HCT116 (cell line): ENCODE data around the gene CRCP. TPM values are rescaled to one million over a fixed set of nuclear protein-coding genes. Genes with fewer than 3 reads are reported as not detected.
"Not testable (repeated sequence)": the region's sequence is repeated elsewhere in the genome, so short reads cannot be mapped to it uniquely, and the experiment has no call there.

Experiments used
- ATAC-seq: fragments of 200-7000 bp; cut with Tn5 transposase; 2 replicates; pipeline ENCODE4 v1.9.1; 2020; ENCODE audit warnings: mild to moderate bottlenecking, moderate library complexity
- BruUV-seq: library from RNA; stranded (reverse); fragments of 400-500 nt; replicated peaks from 2 replicates; lab custom pipeline; 2021; lab: Mats Ljungman, UMichigan
- CTCF ChIA-PET: fragments of 300-600 bp; sonication (Branson Sonifier 250); formaldehyde crosslinking; loops from one replicate; lab custom pipeline; 2021; ENCODE audit warnings: antibody characterized with exemption; lab: Charles Lee
- POLR2A ChIA-PET: fragments of 300-600, 350-600 bp; sonication (Branson Sonifier 250); formaldehyde crosslinking; loops from one replicate; lab custom pipeline; 2021; ENCODE audit warnings: antibody characterized with exemption; lab: Charles Lee
- RAD21 ChIA-PET, 2 experiments: fragments of 300-600 bp; sonication (Branson Sonifier 250); formaldehyde crosslinking; loops; one replicate each; lab custom pipeline; 2023; ENCODE audit warnings: low total read pairs in 2 of 2; ENCODE audit not compliant: uncharacterized antibody in 2 of 2, unreplicated experiment in 2 of 2, low non-redundant PET in 1 of 2; lab: Charles Lee
- DNase-seq: peaks from one replicate; pipeline ENCODE4 v3.0.0-alpha.2; 2010; ENCODE audit warnings: low read depth, low spot score
- H2AFZ ChIP-seq: fragments of 200-600 bp; shearing (Covaris generic), sonication (generic); 2 replicates; pipeline ENCODE4 v1.6.1; 2017; ENCODE audit warnings: low read depth, mixed run types, mixed read lengths, antibody characterized with exemption, low read length; ENCODE audit not compliant: poor library complexity, severe bottlenecking
- H3K27ac ChIP-seq: 2 replicates; pipeline ENCODE4 v1.5.1; 2012; ENCODE audit warnings: low read depth, low read length
- H3K27me3 ChIP-seq: fragments of 200-600 bp; sonication (generic); 2 replicates; pipeline ENCODE4 v1.6.1; 2016; ENCODE audit warnings: mixed run types, low read length, mixed read lengths; ENCODE audit not compliant: insufficient read depth
- H3K36me3 ChIP-seq, 2 experiments: fragments of 200-500 bp in 1 of 2; fragments of 200-600 bp in 1 of 2; sonication (Bioruptor generic) in 1 of 2; sonication (generic) in 1 of 2; 2 replicates each; pipeline versions ENCODE4 v1.5.1 to v1.6.1; 2014 to 2016; ENCODE audit warnings: low read length in 2 of 2, inconsistent platforms in 1 of 2, mixed read lengths in 1 of 2, mixed run types in 1 of 2; ENCODE audit not compliant: insufficient read depth in 2 of 2, control insufficient read depth in 1 of 2
- H3K4me1 ChIP-seq, 2 experiments: fragments of 200-600 bp in 1 of 2; sonication (generic) in 1 of 2; 2 replicates each; pipeline versions ENCODE4 v1.5.1 to v1.6.1; 2012 to 2017; ENCODE audit warnings: low read length in 2 of 2, inconsistent platforms in 1 of 2, mild to moderate bottlenecking in 1 of 2, mixed read lengths in 1 of 2, mixed run types in 1 of 2, moderate library complexity in 1 of 2; ENCODE audit not compliant: insufficient read depth in 2 of 2, control insufficient read depth in 1 of 2
- H3K4me2 ChIP-seq: fragments of 200-600 bp; sonication (generic); 2 replicates; pipeline ENCODE4 v1.6.1; 2017; ENCODE audit warnings: mixed run types, low read length, mixed read lengths
- H3K4me3 ChIP-seq, 2 experiments: fragments of 200-600 bp in 1 of 2; sonication (generic) in 1 of 2; replicated peaks in 1 of 2; 2 replicates each; pipeline ENCODE4 v1.5.1; 2011 to 2016; ENCODE audit warnings: low read length in 2 of 2, control low read depth in 1 of 2, low read depth in 1 of 2, mild to moderate bottlenecking in 1 of 2, mixed read lengths in 1 of 2, mixed run types in 1 of 2
- H3K79me2 ChIP-seq: fragments of 200-600 bp; sonication (generic); 2 replicates; pipeline ENCODE4 v1.6.1; 2017; ENCODE audit warnings: mild to moderate bottlenecking, mixed run types, low read length, moderate library complexity, mixed read lengths; ENCODE audit not compliant: insufficient read depth
- H3K9ac ChIP-seq: fragments of 200-600 bp; sonication (generic); 2 replicates; pipeline ENCODE4 v1.6.1; 2016; ENCODE audit warnings: low read length, mixed read lengths
- H3K9me2 ChIP-seq: fragments of 200-600 bp; sonication (generic), shearing (Covaris generic); 2 replicates; pipeline ENCODE4 v1.6.1; 2017; ENCODE audit warnings: mixed run types, mild to moderate bottlenecking, moderate library complexity; ENCODE audit not compliant: insufficient read depth
- H3K9me3 ChIP-seq, 2 experiments: fragments of 200-500 bp in 1 of 2; fragments of 200-600 bp in 1 of 2; sonication (Bioruptor generic) in 1 of 2; sonication (generic) in 1 of 2; 2 replicates each; pipeline ENCODE4 v1.6.1; 2014 to 2017; ENCODE audit warnings: low read length in 2 of 2, mixed read lengths in 2 of 2, inconsistent platforms in 1 of 2, low read depth in 1 of 2, mild to moderate bottlenecking in 1 of 2, mixed run types in 1 of 2, moderate library complexity in 1 of 2; ENCODE audit not compliant: control insufficient read depth in 1 of 2, insufficient read depth in 1 of 2
- H4K20me1 ChIP-seq: fragments of 200-600 bp; sonication (generic), shearing (Covaris generic); 2 replicates; pipeline ENCODE4 v1.6.1; 2017; ENCODE audit warnings: mixed run types, mild to moderate bottlenecking, moderate library complexity; ENCODE audit not compliant: insufficient read depth
- CBX3 ChIP-seq: IDR thresholded peaks from 2 replicates; pipeline ENCODE4 v1.6.1; 2012; ENCODE audit warnings: low read depth
- CEBPB ChIP-seq: IDR thresholded peaks from 2 replicates; pipeline ENCODE4 v1.6.1; 2012; ENCODE audit warnings: low read depth
- ELF1 ChIP-seq: IDR thresholded peaks from 2 replicates; pipeline ENCODE4 v1.6.1; 2012; ENCODE audit warnings: low read depth, borderline replicate concordance
- EZH2phosphoT487 ChIP-seq: fragments of 200-600 bp; IDR thresholded peaks from 2 replicates; pipeline ENCODE4 v1.6.1; 2018; ENCODE audit warnings: antibody characterized with exemption, borderline replicate concordance
- FOSL1 ChIP-seq: IDR thresholded peaks from 2 replicates; pipeline ENCODE4 v1.6.1; 2012; ENCODE audit warnings: low read depth
- POLR2A ChIP-seq: IDR thresholded peaks from 2 replicates; pipeline ENCODE4 v1.7.0; 2011; ENCODE audit warnings: borderline replicate concordance; ENCODE audit not compliant: insufficient read depth, insufficient read length; ENCODE audit errors: extremely low read depth
- REST ChIP-seq: IDR thresholded peaks from 2 replicates; pipeline ENCODE4 v1.6.1; 2012; ENCODE audit warnings: low read depth
- SP1 ChIP-seq: IDR thresholded peaks from 2 replicates; pipeline ENCODE4 v1.6.1; 2012; ENCODE audit warnings: low read depth
- ZBTB33 ChIP-seq: IDR thresholded peaks from 2 replicates; pipeline ENCODE4 v1.6.1; 2011; ENCODE audit warnings: mild to moderate bottlenecking, low read length, moderate library complexity; ENCODE audit not compliant: insufficient replicate concordance; ENCODE audit errors: extremely low read depth
- ZFX ChIP-seq: fragments of 450-650 bp; IDR thresholded peaks from 2 replicates; pipeline ENCODE4 v1.6.1; 2017
- intact Hi-C: fragments of 100-400 bp; cut with micrococcal nuclease; formaldehyde crosslinking; loops from 2 replicates; pipeline ENCODE4 v1.10.0; 2022
- total RNA-seq: library from RNA; stranded (reverse); gene quantifications from one replicate; pipeline ENCODE4 v1.2.1, GENCODE V29; 2021; ENCODE audit not compliant: unreplicated experiment
- TF ChIP-seq, protein P1 (sequence below), 3 experiments: fragments of 200-600 bp in 1 of 3; sonication (generic) in 1 of 3; IDR thresholded peaks in 2 of 3; conservative IDR thresholded peaks in 1 of 3; 2 replicates each; pipeline ENCODE4 v1.5.1; 2012 to 2017; ENCODE audit warnings: low read depth in 2 of 3, low read length in 2 of 3, antibody characterized with exemption in 1 of 3, borderline replicate concordance in 1 of 3, control low read depth in 1 of 3, mild to moderate bottlenecking in 1 of 3, mixed read lengths in 1 of 3, mixed run types in 1 of 3, moderate library complexity in 1 of 3; ENCODE audit not compliant: insufficient read depth in 1 of 3

CRCP gene
- total RNA-seq, 1 experiment from 2014 or later, result 28.4 TPM

- no peak for TF ChIP-seq ZBTB33
- TF ChIP-seq ZFX, result no peak
These were observed 32.1 kb downstream of the CRCP start (continued) for GRCh38 chr7:66146701-66147100.

- Histone ChIP-seq H3K4me1 (peaks cover 39 to 63% of the 10 kb centered on the region in 2 experiments), H3K4me2 (peak overlapping the region; percentile 64), H3K36me3 (peaks cover 10 to 41% of the 10 kb centered on the region in 2 experiments), H3K79me2 (peaks cover 55% of the 10 kb centered on the region)
- POLR2A ChIA-PET, DNase-seq, H3K27ac ChIP-seq, H3K9me3 ChIP-seq, H3K9ac ChIP-seq, RAD21 ChIA-PET, H3K27me3 ChIP-seq, H4K20me1 ChIP-seq, H3K9me2 ChIP-seq, ATAC-seq, H2AFZ ChIP-seq, H3K4me3 ChIP-seq, BruUV-seq, CTCF ChIA-PET: not testable (repeated sequence)
- intact Hi-C loops, result loop anchor here (10.0 kb wide), 1 partner anchor 347 kb away; no protein-coding TSS in a partner anchor
These were observed 33.0 kb downstream of the CRCP start for GRCh38 chr7:66147657-66148056.

DNA sequence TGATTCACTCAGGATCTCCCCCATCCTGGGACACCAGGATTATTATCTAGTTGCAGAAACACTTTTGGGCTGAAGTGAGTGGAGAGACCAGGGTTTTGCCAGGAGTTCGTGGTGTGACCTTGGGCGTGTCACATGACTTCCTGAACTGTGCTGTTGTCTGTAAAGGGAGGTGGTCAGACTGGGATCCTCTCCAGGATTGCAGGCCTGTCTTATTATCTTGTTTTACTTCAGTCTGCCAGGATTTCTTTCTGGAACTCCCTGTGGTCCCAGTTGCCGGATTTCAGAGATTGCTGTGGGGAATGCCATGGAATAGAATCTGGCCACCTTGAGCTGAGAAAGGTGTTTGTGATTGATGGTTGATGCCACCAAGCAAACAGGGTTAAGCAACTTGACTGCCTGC is 35.8 kb downstream of the CRCP start:
- Histone ChIP-seq H4K20me1 (no peaks in the 10 kb centered on the region), H3K27me3 (no peaks in the 10 kb centered on the region), H3K9ac (0 out of 2 replicates have a peak overlapping the region, but pooled peaks have one; percentile 10), H3K4me2 (peak overlapping the region; percentile 55), H2AFZ (no peak overlapping the region), H3K9me3 (no peaks in the 10 kb centered on the region), H3K4me1 (peaks cover 62 to 85% of the 10 kb centered on the region in 2 experiments), H3K4me3 (no peak overlapping the region), H3K36me3 (peaks cover 7 to 43% of the 10 kb centered on the region in 2 experiments), H3K79me2 (peaks cover 40% of the 10 kb centered on the region), H3K9me2 (no peaks in the 10 kb centered on the region), H3K27ac (peak overlapping the region; percentile 33; the same call in 1 of the 2 replicates)
- RAD21 ChIA-PET, result no interaction called here
- no peak for DNase-seq
- intact Hi-C loops, result loop anchor here (10.0 kb wide), 1 partner anchor 116 kb away; no protein-coding TSS in a partner anchor
- no peak for ATAC-seq
- BruUV-seq, result no TSS peak
- CTCF ChIA-PET, result no interaction called here
- POLR2A ChIA-PET, result no interaction called here
- no peak for TF ChIP-seq EZH2phosphoT487
- no peak for TF ChIP-seq FOSL1
- TF ChIP-seq, protein P1, sequence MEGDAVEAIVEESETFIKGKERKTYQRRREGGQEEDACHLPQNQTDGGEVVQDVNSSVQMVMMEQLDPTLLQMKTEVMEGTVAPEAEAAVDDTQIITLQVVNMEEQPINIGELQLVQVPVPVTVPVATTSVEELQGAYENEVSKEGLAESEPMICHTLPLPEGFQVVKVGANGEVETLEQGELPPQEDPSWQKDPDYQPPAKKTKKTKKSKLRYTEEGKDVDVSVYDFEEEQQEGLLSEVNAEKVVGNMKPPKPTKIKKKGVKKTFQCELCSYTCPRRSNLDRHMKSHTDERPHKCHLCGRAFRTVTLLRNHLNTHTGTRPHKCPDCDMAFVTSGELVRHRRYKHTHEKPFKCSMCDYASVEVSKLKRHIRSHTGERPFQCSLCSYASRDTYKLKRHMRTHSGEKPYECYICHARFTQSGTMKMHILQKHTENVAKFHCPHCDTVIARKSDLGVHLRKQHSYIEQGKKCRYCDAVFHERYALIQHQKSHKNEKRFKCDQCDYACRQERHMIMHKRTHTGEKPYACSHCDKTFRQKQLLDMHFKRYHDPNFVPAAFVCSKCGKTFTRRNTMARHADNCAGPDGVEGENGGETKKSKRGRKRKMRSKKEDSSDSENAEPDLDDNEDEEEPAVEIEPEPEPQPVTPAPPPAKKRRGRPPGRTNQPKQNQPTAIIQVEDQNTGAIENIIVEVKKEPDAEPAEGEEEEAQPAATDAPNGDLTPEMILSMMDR (IDR thresholded peaks at IDR 0.05 in 2 of 3, conservative IDR thresholded peaks at IDR 0.05 in 1 of 3; ENCODE audit: borderline replicate concordance in 1 of 3, insufficient read depth in 1 of 3, low read depth in 2 of 3, low read length in 2 of 3), result no peak
- no peak for TF ChIP-seq SP1
- TF ChIP-seq POLR2A, result no peak
- no peak for TF ChIP-seq REST
- no peak for TF ChIP-seq CBX3
- no peak for TF ChIP-seq ELF1
- no peak for TF ChIP-seq CEBPB
